BJ (cell line): Measurements from ENCODE around the gene OR5AS1. TPM values are rescaled to one million over a fixed set of nuclear protein-coding genes. Genes with fewer than 3 reads are reported as not detected.
"Not testable (repeated sequence)": the region's sequence is repeated elsewhere in the genome, so short reads cannot be mapped to it uniquely, and the experiment has no call there.

ENCODE experiments used
- CTCF ChIA-PET: fragments of 350-600 bp; formaldehyde crosslinking; extraction: SDS; loops from one replicate; lab custom pipeline; 2021; ENCODE audit warnings: antibody characterized with exemption, inconsistent platforms; lab: Yijun Ruan, JAX
- POLR2A ChIA-PET: fragments of 300-600 bp; sonication (Branson Sonifier 250); formaldehyde crosslinking; extraction: SDS; loops from one replicate; lab custom pipeline; 2021; ENCODE audit warnings: antibody characterized with exemption; lab: Charles Lee
- DNase-seq: peaks from one replicate; pipeline ENCODE4 v3.0.0-alpha.2; 2011; ENCODE audit warnings: low read depth
- H3K27me3 ChIP-seq: 2 replicates; pipeline ENCODE4 v1.6.0; 2011; ENCODE audit warnings: low read length; ENCODE audit not compliant: control insufficient read depth, insufficient read depth
- H3K36me3 ChIP-seq: 2 replicates; pipeline ENCODE4 v1.5.1; 2011; ENCODE audit warnings: low read length; ENCODE audit not compliant: control insufficient read depth, insufficient read depth
- H3K4me3 ChIP-seq: 2 replicates; pipeline ENCODE4 v1.5.1; 2011; ENCODE audit warnings: low read depth, mild to moderate bottlenecking, control low read depth, low read length
- polyA plus RNA-seq: library from polyadenylated mRNA; depleted of rRNA; stranded (reverse); fragments of >200 nt; gene quantifications from 2 replicates; pipeline ENCODE4 v1.2.3, GENCODE V29; 2011; rRNA removed
- TF ChIP-seq, protein P1 (sequence below): IDR thresholded peaks from 2 replicates; pipeline ENCODE4 v1.5.1; 2011; ENCODE audit warnings: low read depth, mild to moderate bottlenecking, control low read depth, inconsistent platforms, low read length, moderate library complexity; ENCODE audit not compliant: insufficient read depth

The OR5AS1 gene
- polyA plus RNA-seq, 1 experiment = not detected

DNA sequence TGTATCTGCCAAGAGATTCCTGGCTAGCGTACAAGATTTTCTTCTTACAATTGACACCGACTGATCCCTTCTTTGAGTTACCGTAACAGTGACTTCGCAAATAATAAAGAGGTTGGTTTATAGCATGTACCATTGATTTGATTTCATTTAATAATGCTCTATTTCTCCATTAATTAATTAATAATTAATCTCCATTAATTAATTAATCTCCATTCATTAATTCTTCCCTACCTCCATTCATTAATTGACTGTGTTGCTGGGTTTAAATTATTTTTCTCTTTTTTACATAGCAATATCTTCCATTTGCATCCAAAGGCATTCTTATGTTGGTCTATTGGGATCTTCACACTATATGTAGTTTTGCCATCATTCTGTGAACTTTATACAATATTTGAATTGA is 21.0 kb downstream of the OR5AS1 start:
- TF ChIP-seq, protein P1, sequence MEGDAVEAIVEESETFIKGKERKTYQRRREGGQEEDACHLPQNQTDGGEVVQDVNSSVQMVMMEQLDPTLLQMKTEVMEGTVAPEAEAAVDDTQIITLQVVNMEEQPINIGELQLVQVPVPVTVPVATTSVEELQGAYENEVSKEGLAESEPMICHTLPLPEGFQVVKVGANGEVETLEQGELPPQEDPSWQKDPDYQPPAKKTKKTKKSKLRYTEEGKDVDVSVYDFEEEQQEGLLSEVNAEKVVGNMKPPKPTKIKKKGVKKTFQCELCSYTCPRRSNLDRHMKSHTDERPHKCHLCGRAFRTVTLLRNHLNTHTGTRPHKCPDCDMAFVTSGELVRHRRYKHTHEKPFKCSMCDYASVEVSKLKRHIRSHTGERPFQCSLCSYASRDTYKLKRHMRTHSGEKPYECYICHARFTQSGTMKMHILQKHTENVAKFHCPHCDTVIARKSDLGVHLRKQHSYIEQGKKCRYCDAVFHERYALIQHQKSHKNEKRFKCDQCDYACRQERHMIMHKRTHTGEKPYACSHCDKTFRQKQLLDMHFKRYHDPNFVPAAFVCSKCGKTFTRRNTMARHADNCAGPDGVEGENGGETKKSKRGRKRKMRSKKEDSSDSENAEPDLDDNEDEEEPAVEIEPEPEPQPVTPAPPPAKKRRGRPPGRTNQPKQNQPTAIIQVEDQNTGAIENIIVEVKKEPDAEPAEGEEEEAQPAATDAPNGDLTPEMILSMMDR = no peak

DNA sequence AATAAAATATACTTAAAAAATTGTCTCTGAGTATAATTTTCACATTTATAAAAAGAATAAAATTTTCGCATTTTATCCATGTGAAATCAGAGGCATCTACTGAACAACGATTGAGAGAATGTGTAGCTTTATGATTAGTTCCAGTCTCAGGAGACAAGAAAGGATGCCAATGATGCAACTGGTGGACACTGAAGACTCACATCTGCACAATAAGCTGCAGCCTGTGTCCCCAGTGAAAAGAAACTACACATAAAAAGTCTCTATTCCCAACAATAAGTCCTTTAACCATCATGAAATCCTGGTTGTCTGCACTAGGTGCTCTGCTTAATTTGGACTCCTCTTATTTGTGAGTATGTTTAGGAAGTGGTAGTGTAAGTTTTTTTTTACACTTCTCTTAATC is 22.0 kb downstream of the OR5AS1 start:
- ChIA-PET CTCF (no interaction called here), POLR2A (no interaction called here)
- TF ChIP-seq, protein P1 = no peak
- no peak for DNase-seq
- H3K27me3 ChIP-seq = no peaks in the 10 kb centered on the region
- no peaks in the 10 kb centered on the region for H3K36me3 ChIP-seq
- H3K4me3 ChIP-seq = no peak overlapping the region

More for the DNA sequence above, 21.0 kb downstream of the OR5AS1 start:
- Histone ChIP-seq H3K4me3 (no peak overlapping the region), H3K27me3 (no peaks in the 10 kb centered on the region), H3K36me3 (no peaks in the 10 kb centered on the region)
- POLR2A ChIA-PET = no interaction called here
- DNase-seq = no peak
- CTCF ChIA-PET = no interaction called here

DNA sequence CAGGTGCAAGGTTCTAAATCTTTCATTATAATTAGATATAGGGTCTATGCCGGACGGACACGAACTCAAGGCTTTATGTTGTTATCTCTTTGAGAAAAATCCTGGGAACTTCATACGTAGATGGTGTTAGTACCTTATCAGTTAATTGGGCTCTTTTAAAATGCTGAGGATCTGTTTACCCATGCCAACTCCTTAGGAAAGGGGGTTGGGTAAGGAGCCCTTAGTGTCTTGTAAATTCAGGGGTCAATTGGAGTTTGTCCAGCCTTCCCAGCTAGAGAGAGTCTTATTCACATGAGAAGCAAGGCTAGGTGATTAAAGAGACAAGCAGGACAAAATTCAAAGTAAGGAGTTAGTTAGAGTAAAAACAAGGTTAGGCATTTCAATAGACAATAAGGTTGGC is 28.9 kb downstream of the OR5AS1 start:
- POLR2A ChIA-PET, H3K27me3 ChIP-seq, H3K4me3 ChIP-seq, CTCF ChIA-PET, DNase-seq, H3K36me3 ChIP-seq: not testable (repeated sequence)

DNA sequence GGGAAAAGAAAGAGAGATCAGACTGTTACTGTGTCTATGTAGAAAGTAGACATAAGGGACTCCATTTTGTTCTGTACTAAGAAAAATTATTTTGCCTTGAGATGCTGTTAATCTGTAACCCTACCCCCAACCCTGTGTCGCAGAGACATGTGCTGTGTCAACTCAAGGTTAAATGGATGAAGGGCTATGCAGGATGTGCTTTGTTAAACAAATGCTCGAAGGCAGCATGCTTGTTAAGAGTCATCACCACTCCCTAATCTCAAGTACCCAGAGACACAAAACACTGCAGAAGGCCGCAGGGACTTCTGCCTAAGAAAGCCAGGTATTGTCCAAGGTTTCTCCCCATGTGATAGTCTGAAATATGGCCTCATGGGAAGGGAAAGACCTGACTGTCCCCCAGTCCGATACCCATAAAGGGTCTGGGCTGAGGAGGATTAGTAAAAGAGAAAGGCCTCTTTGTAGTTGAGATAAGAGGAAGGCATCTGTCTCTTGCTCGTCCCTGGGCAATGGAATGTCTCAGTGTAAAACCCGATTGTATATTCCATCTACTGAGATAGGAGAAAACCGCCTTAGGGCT is 30.3 kb downstream of the OR5AS1 start:
- POLR2A ChIA-PET, H3K27me3 ChIP-seq, H3K4me3 ChIP-seq, DNase-seq, CTCF ChIA-PET, H3K36me3 ChIP-seq: not testable (repeated sequence)

DNA sequence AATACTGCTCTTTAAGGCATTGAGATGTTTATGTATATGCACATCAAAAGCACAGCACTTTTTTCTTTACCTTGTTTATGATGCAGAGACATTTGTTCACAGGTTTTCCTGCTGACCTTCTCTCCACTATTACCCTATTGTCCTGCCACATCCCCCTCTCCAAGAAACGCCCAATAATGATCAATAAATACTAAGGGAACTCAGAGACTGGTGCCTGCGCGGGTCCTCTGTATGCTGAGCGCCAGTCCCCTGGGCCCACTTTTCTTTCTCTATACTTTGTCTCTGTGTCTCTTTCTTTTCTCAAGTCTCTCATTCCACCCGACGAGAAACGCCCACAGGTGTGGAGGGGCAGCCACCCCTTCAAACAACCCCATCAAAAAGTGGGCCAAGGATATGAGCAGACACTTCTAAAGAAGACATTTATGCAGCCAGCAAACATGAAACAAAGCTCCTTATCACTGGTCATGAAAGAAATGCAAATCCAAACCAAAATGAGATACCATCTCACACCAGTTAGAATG is 30.9 kb downstream of the OR5AS1 start:
- H3K36me3 ChIP-seq, H3K27me3 ChIP-seq, POLR2A ChIA-PET, H3K4me3 ChIP-seq, CTCF ChIA-PET, DNase-seq: not testable (repeated sequence)

DNA sequence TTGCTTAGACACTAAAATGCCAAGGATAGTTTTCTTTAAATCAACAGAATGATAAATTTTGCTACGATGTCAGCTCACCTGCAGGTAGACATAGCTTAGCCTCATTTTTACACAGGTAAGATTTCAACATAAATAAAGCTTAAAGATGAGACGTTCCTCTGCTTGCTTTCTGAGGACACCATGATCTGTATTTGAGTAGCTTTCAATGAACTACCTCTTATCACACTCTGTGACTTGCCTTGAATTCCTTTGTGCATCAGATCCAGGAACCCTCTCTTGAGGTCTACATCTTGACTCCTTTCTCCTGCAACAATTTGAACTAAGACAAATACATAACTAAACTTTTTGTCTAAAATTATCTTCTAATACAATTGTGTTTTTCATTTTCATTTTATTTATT is 39.5 kb downstream of the OR5AS1 start:
- POLR2A ChIA-PET = no interaction called here
- DNase-seq = no peak
- Histone ChIP-seq H3K36me3 (no peaks in the 10 kb centered on the region), H3K4me3 (no peak overlapping the region), H3K27me3 (no peaks in the 10 kb centered on the region)
- TF ChIP-seq, protein P1 = no peak
- CTCF ChIA-PET = no interaction called here

Other genes starting within 250 kb of the OR5AS1 start
- gene OR5D14, start 232.1 kb upstream of the OR5AS1 start, polyA plus RNA-seq = not detected in 2 replicates
- gene OR5L1, start 216.3 kb upstream of the OR5AS1 start, polyA plus RNA-seq = not detected in 2 replicates
- gene OR5D18, start 208.0 kb upstream of the OR5AS1 start, polyA plus RNA-seq = not detected in 2 replicates
- not detected in 2 replicates for gene OR5L2, start 200.4 kb upstream of the OR5AS1 start, polyA plus RNA-seq
- gene OR5D16, start 188.9 kb upstream of the OR5AS1 start, polyA plus RNA-seq = not detected in 2 replicates
- not detected in 2 replicates for gene TRIM51, start 144.4 kb upstream of the OR5AS1 start, polyA plus RNA-seq
- gene OR5W2, start 113.1 kb upstream of the OR5AS1 start, polyA plus RNA-seq = not detected in 2 replicates
- not detected in 2 replicates for gene OR5I1, start 91.3 kb upstream of the OR5AS1 start, polyA plus RNA-seq
- not detected in 2 replicates for gene OR10AG1, start 57.7 kb upstream of the OR5AS1 start, polyA plus RNA-seq
- not detected in 2 replicates for gene OR5F1, start 33.0 kb upstream of the OR5AS1 start, polyA plus RNA-seq
- gene OR8I2, start 65.7 kb downstream of the OR5AS1 start, polyA plus RNA-seq = not detected in 2 replicates
- gene OR8H2, start 76.0 kb downstream of the OR5AS1 start, polyA plus RNA-seq = not detected in 2 replicates
- gene OR8H3, start 94.7 kb downstream of the OR5AS1 start, polyA plus RNA-seq = not detected in 2 replicates
- not detected in 2 replicates for gene OR8J3, start 112.5 kb downstream of the OR5AS1 start, polyA plus RNA-seq
- not detected in 2 replicates for gene OR8K5, start 132.7 kb downstream of the OR5AS1 start, polyA plus RNA-seq
- gene OR5J2, start 149.0 kb downstream of the OR5AS1 start, polyA plus RNA-seq = not detected in 2 replicates
- not detected in 2 replicates for gene OR5T2, start 206.6 kb downstream of the OR5AS1 start, polyA plus RNA-seq
- not detected in 2 replicates for gene OR5T3, start 224.6 kb downstream of the OR5AS1 start, polyA plus RNA-seq
- not detected in 2 replicates for gene OR5T1, start 246.5 kb downstream of the OR5AS1 start, polyA plus RNA-seq